ENCODE data around the gene RPL27A. TPM values are rescaled to one million over a fixed set of nuclear protein-coding genes. Genes with fewer than 3 reads are reported as not detected.

Gene RPL27A
- total RNA-seq, 6 experiments from 2014 or later = 187 to 394 (median 327) TPM

DNA sequence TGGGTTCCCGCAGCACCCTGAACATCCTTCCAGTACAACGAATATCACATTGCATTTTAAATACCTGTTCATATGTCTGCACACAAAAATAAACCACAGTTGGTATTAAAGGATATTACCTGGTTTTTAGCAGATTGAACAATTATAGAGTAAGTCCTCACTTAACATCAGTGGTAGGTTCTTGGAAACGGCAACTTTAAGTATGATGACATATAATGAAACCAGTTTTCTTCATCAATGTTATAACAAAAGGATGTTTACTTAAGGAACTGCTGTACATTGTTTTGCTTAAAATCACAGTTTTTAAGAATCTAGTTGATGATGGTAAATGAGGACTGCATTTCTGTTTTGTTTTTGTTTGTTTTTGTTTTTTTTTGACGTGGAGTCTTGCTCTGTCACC, 28.1 kb upstream of the RPL27A start:
- Histone ChIP-seq H3K4me1 (no peaks in the 10 kb centered on the region), H3K4me3 (no peak overlapping the region), H3K9me3 (no peaks in the 10 kb centered on the region), H3K27ac (no peak overlapping the region), H3K36me3 (peaks cover 0 to 7% (median 0%) of the 10 kb centered on the region in 4 donors), H3K27me3 (no peaks in the 10 kb centered on the region)
- WGBS (ENCODE audit: insufficient coverage, low coverage, low lambda C conversion rate, missing lambda C conversion rate) = 79% methylated on average over 4 of the region's 4 CpGs
- DNase-seq (no peak), ATAC-seq (no peak)
- intact Hi-C loops (cut with DNase I) = no loop called here
- TF ChIP-seq, protein P1, sequence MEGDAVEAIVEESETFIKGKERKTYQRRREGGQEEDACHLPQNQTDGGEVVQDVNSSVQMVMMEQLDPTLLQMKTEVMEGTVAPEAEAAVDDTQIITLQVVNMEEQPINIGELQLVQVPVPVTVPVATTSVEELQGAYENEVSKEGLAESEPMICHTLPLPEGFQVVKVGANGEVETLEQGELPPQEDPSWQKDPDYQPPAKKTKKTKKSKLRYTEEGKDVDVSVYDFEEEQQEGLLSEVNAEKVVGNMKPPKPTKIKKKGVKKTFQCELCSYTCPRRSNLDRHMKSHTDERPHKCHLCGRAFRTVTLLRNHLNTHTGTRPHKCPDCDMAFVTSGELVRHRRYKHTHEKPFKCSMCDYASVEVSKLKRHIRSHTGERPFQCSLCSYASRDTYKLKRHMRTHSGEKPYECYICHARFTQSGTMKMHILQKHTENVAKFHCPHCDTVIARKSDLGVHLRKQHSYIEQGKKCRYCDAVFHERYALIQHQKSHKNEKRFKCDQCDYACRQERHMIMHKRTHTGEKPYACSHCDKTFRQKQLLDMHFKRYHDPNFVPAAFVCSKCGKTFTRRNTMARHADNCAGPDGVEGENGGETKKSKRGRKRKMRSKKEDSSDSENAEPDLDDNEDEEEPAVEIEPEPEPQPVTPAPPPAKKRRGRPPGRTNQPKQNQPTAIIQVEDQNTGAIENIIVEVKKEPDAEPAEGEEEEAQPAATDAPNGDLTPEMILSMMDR (IDR thresholded peaks at IDR 0.05) = no peak
- no peak for TF ChIP-seq POLR2A (IDR thresholded peaks at IDR 0.05)

DNA sequence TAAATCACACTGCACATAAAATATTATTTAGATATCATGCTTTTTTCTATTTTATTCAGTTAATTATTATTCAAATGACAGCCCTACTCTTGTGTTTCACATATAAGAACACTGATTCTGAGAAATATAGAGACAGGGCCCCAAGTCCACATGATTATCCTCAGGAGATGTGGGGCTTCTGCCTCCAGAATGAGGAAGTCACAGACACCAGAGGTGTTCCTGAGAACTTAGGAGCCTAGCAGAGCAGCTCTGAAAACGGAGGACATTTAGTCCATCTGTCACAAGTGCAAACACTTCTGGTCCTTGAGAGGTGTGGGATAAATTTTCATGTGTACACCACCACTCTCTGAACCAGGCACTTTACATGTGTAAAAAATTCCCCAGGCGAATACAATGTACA, 26.3 kb upstream of the RPL27A start:
- Histone ChIP-seq H3K27me3 (no peaks in the 10 kb centered on the region), H3K36me3 (no peaks in the 10 kb centered on the region), H3K4me3 (no peak overlapping the region), H3K4me1 (no peaks in the 10 kb centered on the region), H3K9me3 (no peaks in the 10 kb centered on the region), H3K27ac (no peak overlapping the region)
- intact Hi-C loops (cut with DNase I) = no loop called here
- no peak for DNase-seq
- TF ChIP-seq, protein P1 (IDR thresholded peaks at IDR 0.05) = no peak
- TF ChIP-seq POLR2A (IDR thresholded peaks at IDR 0.05) = no peak
- WGBS (ENCODE audit: insufficient coverage, low coverage, low lambda C conversion rate, missing lambda C conversion rate) = 92% methylated on average over 2 of the region's 2 CpGs
- ATAC-seq = no peak

DNA sequence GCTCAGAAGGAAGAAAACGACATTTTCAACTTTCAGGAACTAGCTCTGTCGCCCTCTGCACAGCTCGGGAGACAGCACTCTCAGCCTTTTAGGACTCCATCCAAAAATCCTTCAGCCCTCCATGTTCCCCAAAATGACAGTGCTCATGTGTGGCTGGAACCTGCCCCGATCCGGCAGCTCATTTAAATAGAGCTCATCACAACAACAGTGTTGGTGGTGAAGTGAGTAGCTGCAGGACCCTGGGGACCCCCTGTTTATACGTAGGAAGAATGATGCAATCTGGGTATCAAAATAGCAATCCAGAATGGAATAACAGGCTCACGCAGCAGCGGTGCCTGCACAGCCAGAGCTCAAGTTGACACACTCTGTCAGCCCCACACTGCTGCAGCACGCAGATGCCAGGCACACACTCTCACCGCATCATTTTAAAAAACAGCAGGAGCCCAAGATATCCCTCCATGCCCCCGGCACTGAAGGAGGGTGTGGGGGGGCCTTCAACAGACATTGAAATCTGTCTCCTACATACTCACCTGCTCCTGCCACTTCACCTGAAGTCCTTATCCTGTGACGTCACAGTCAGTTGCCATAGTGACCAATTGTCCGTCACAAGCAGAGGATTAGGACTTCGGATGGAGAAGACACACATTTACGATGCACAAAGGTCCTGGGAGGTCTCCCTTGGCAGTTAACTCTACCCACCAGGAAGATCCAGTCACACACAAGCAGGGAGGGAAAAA, 24.1 kb upstream of the RPL27A start:
- Histone ChIP-seq H3K4me3 (no peak overlapping the region), H3K4me1 (no peaks in the 10 kb centered on the region), H3K27me3 (no peaks in the 10 kb centered on the region), H3K36me3 (no peaks in the 10 kb centered on the region), H3K27ac (no peak overlapping the region), H3K9me3 (no peaks in the 10 kb centered on the region)
- TF ChIP-seq, protein P1 (IDR thresholded peaks at IDR 0.05) = no peak
- no peak for TF ChIP-seq POLR2A (IDR thresholded peaks at IDR 0.05)
- DNase-seq (no peak), ATAC-seq (no peak)
- 76% methylated on average over 11 of the region's 15 CpGs for WGBS (ENCODE audit: insufficient coverage, low coverage, low lambda C conversion rate, missing lambda C conversion rate)
- intact Hi-C loops (cut with DNase I) = no loop called here

- DNase-seq (no peak), ATAC-seq (no peak)
- no peak overlapping the region for H3K4me3 ChIP-seq
- 100% methylated on average over 3 of the region's 6 CpGs for WGBS (ENCODE audit: insufficient coverage, low coverage, low lambda C conversion rate, missing lambda C conversion rate)
- H3K4me1 ChIP-seq = no peaks in the 10 kb centered on the region
- no peaks in the 10 kb centered on the region for H3K27me3 ChIP-seq
- intact Hi-C loops (cut with DNase I) = no loop called here
- TF ChIP-seq, protein P1 (IDR thresholded peaks at IDR 0.05) = no peak
- no peak for TF ChIP-seq POLR2A (IDR thresholded peaks at IDR 0.05)
- H3K36me3 ChIP-seq = peaks cover 0 to 4% (median 0%) of the 10 kb centered on the region in 4 donors
- no peak overlapping the region for H3K27ac ChIP-seq
- H3K9me3 ChIP-seq = no peaks in the 10 kb centered on the region
Observed at GRCh38 chr11:8661001-8661795, 21.4 kb upstream of the RPL27A start.
